Thoracic aorta endothelial cell (primary cell): ENCODE results near the gene BPTF. TPM values are rescaled to one million over a fixed set of nuclear protein-coding genes. Genes with fewer than 3 reads are reported as not detected.

Experiments
- small RNA-seq: library from RNA; depleted of rRNA; stranded (forward); fragments of <200 nt; gene quantifications from one replicate; pipeline ENCODE3, GENCODE V24; 2012
- total RNA-seq: library from RNA; depleted of rRNA; stranded (reverse); fragments of >200 nt; gene quantifications from 2 replicates; pipeline ENCODE4 v1.2.3, GENCODE V29; 2012

The BPTF gene, protein sequence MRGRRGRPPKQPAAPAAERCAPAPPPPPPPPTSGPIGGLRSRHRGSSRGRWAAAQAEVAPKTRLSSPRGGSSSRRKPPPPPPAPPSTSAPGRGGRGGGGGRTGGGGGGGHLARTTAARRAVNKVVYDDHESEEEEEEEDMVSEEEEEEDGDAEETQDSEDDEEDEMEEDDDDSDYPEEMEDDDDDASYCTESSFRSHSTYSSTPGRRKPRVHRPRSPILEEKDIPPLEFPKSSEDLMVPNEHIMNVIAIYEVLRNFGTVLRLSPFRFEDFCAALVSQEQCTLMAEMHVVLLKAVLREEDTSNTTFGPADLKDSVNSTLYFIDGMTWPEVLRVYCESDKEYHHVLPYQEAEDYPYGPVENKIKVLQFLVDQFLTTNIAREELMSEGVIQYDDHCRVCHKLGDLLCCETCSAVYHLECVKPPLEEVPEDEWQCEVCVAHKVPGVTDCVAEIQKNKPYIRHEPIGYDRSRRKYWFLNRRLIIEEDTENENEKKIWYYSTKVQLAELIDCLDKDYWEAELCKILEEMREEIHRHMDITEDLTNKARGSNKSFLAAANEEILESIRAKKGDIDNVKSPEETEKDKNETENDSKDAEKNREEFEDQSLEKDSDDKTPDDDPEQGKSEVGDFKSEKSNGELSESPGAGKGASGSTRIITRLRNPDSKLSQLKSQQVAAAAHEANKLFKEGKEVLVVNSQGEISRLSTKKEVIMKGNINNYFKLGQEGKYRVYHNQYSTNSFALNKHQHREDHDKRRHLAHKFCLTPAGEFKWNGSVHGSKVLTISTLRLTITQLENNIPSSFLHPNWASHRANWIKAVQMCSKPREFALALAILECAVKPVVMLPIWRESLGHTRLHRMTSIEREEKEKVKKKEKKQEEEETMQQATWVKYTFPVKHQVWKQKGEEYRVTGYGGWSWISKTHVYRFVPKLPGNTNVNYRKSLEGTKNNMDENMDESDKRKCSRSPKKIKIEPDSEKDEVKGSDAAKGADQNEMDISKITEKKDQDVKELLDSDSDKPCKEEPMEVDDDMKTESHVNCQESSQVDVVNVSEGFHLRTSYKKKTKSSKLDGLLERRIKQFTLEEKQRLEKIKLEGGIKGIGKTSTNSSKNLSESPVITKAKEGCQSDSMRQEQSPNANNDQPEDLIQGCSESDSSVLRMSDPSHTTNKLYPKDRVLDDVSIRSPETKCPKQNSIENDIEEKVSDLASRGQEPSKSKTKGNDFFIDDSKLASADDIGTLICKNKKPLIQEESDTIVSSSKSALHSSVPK (N-terminal part only)
- total RNA-seq: 86.7 and 88.2 TPM in 2 replicates

DNA sequence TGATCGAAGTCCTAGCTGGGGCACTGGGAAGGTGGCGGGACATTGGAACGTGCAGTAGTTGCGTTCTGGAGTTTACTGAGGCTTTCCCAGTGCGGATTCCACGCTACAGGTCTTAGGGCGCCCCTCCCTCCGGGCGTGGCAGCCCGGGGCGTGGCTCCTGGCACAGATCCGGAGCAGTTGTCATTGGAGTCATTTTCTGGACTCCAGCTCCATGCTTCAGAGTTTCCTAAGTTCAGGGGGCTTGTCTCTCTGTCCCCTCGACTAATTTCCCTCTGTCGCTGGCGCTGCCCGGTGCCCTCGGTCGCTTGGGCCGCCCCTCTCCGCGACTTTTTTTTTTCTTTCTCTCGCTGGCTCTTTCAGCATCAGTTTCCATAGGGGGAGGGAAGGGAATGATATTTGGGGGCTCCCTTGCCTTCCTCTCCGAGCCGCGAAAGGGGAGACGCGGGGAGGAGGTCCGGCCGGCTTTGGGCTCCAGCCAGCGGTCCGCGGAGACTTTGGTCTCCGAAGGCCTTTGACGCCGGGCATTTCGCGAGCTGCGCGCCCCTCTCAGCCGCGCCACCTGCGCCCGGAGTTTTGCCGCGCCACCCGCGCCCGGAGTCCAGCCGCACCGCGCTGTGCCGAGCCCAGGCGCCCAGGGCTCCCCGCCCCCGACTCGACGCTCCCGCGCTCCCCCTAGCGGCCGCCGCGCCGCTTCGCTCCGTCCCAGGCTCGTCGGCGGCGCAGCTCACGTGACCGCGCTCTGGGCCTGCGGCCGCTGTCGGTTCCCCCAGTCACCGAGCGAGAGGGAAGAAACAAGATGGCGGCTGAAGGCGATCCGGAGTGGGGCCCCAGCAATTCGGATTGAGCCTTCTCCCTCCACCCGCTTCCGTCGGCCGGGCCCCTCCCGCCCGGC is at the start of gene BPTF:
Gene BPTF (plus strand): TSS at position 769 of the 892 bp plus-strand sequence. CDS start 222 bp downstream, outside the sequence.

DNA sequence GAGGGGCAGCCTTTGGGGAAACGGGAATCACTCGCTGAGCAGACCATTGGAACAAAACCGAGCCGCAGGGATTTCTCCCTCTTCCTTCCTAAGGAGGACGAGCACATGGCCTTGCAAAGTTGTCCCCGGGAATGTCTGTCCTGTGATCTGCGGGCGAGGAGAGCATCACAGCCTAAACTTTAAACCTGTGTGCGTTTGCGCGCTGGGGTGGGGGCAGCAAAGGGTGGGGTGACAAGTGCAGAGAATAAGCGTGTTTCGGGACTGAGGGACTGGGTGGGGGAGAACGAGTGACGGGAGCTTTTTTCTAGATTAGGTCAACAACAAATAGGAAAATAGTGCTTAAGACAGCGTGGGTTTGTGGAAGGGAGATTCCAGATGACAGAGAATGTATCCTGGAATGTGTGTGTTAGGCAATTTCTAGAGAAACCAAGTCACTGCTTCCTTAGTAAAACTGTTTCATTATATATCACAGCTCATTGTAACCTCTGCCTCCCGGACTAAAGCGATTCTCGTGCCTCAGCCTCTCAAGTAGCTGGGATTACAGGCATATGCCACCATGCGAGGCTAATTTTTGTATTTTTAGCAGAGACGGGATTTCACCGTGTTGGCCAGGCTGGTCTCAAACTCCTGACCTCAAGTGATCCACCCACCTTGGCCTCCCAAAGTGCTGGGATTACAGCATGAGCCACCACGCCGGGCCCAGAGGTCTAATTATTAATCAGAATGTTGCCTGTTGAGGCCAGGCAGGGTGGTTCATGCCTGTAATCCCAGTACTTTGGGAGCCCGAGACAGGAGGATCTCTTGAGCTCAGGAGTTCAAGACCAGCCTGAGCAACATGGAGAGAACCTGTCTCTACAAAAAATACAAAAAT is 171.2 kb downstream of the BPTF start, which contains the start of gene C17orf58:
Gene C17orf58 (minus strand): TSS at position 169 of the 871 bp plus-strand sequence. CDS start 271 bp downstream, outside the sequence.

Small RNA genes lying within 50 kb of the gene (small RNA-seq; reads per million reads assigned to genes)
- gene RN7SL622P: not detected

Other genes starting within 250 kb of the BPTF start
- 71.7 and 72.4 TPM in 2 replicates for gene NOL11, start 107.6 kb upstream of the BPTF start, total RNA-seq
- gene C17orf58, start 171.0 kb downstream of the BPTF start, total RNA-seq: 11.3 and 15.2 TPM in 2 replicates
- 257 and 352 TPM in 2 replicates for gene KPNA2, start 210.2 kb downstream of the BPTF start, total RNA-seq